Measurements from ENCODE around the gene SP8. TPM values are rescaled to one million over a fixed set of nuclear protein-coding genes. Genes with fewer than 3 reads are reported as not detected.

SP8 gene
- total RNA-seq, 1 experiment from 2014 or later, result not detected

- in situ Hi-C loops (cut with HindIII; ENCODE audit: low pct_unique_long_range_greater_than_20kb, low sequenced_read_pairs) (no loop called here), intact Hi-C loops (cut with micrococcal nuclease; ENCODE audit: unreplicated experiment) (loop anchor here (10.0 kb wide), 1 partner anchor 630 kb away; the partner anchor contains the start of gene SP4)
- no peaks in the 10 kb centered on the region; the same call in 1 of the 2 replicates for H3K4me1 ChIP-seq (ENCODE audit: control insufficient read depth, insufficient read depth, low read length)
- ChIA-PET CTCF (no interaction called here), POLR2A (no interaction called here)
- ATAC-seq, result no peak
- no peak for TF ChIP-seq CTCF (IDR thresholded peaks at IDR 0.05)
- DNase-seq (ENCODE audit: low read depth, low spot score), result no peak
- no peak overlapping the region for H3K27ac ChIP-seq (ENCODE audit: low read length)
- H3K27me3 ChIP-seq (ENCODE audit: control insufficient read depth, insufficient read depth, low read length), result peaks cover 53% of the 10 kb centered on the region
- no peaks in the 10 kb centered on the region for H3K9me3 ChIP-seq (ENCODE audit: control insufficient read depth, insufficient read depth, low read depth, low read length)
- H3K36me3 ChIP-seq (ENCODE audit: control insufficient read depth, insufficient read depth, low read length), result no peaks in the 10 kb centered on the region
- no peak overlapping the region for H3K4me3 ChIP-seq (ENCODE audit: low read depth in 2 of 2, low read length in 2 of 2)
- BruUV-seq (replicated peaks), result no TSS peak
Measured at GRCh38 chr7:20794676-20795075, 8.0 kb upstream of the SP8 start.

GRCh38 chr7:20793694-20794394, 7.2 kb upstream of the SP8 start:
- no TSS peak for BruUV-seq (replicated peaks)

More at GRCh38 chr7:20793694-20794394, 7.2 kb upstream of the SP8 start:
- no peaks in the 10 kb centered on the region for H3K36me3 ChIP-seq (ENCODE audit: control insufficient read depth, insufficient read depth, low read length)
- no peaks in the 10 kb centered on the region; the same call in 1 of the 2 replicates for H3K4me1 ChIP-seq (ENCODE audit: control insufficient read depth, insufficient read depth, low read length)
- in situ Hi-C loops (cut with HindIII; ENCODE audit: low pct_unique_long_range_greater_than_20kb, low sequenced_read_pairs), result no loop called here
- no peak overlapping the region for H3K27ac ChIP-seq (ENCODE audit: low read length)
- DNase-seq (ENCODE audit: low read depth, low spot score), result no peak
- peaks cover 55% of the 10 kb centered on the region for H3K27me3 ChIP-seq (ENCODE audit: control insufficient read depth, insufficient read depth, low read length)
- ChIA-PET POLR2A (no interaction called here), CTCF (no interaction called here)
- no peak for TF ChIP-seq CTCF (IDR thresholded peaks at IDR 0.05)
- no peak for TF ChIP-seq POLR2AphosphoS5 (IDR thresholded peaks at IDR 0.05; ENCODE audit: low read depth, low read length)
- TF ChIP-seq SIN3A (IDR thresholded peaks at IDR 0.05; ENCODE audit: borderline replicate concordance, insufficient read depth, low read depth, low read length), result no peak
- TF ChIP-seq REST (IDR thresholded peaks at IDR 0.05; ENCODE audit: insufficient read depth in 1 of 2, low read depth in 2 of 2, low read length in 1 of 2), result no peak
- no peak for TF ChIP-seq TCF7L2 (IDR thresholded peaks at IDR 0.05; ENCODE audit: low read depth, low read length)
- no peak for ATAC-seq
- no peaks in the 10 kb centered on the region for H3K9me3 ChIP-seq (ENCODE audit: control insufficient read depth, insufficient read depth, low read depth, low read length)
- intact Hi-C loops (cut with micrococcal nuclease; ENCODE audit: unreplicated experiment), result loop anchor here (10.0 kb wide), 1 partner anchor 631 kb away; the partner anchor contains the start of gene SP4
- no peak overlapping the region for H3K4me3 ChIP-seq (ENCODE audit: low read depth in 2 of 2, low read length in 2 of 2)
